Measurements from ENCODE around the gene TRAPPC4.
"Not testable (repeated sequence)": the region's sequence is repeated elsewhere in the genome, so short reads cannot be mapped to it uniquely, and the experiment has no call there.

Gene TRAPPC4

GRCh38 chr11:119018074-119018938 is at the start of gene TRAPPC4, which contains the start of gene RPS25:
TSS of gene TRAPPC4 (plus strand) at chr11:119018766. CDS start at chr11:119018796, 30 bp downstream.
TSS of gene RPS25 (minus strand) at chr11:119018343. CDS start at chr11:119018284, 59 bp downstream.
- DNase-seq (ENCODE audit: low read depth), result peak; percentile 98
- H3K4me3 ChIP-seq (ENCODE audit: low read length), result peak within 1 kb of the TSS; percentile 97
- TF ChIP-seq CTCF (IDR thresholded peaks at IDR 0.05; ENCODE audit: insufficient read depth, low read depth, low read length, missing control alignments), result no peak

- DNase-seq (ENCODE audit: low read depth); H3K4me3 ChIP-seq (ENCODE audit: low read length): not testable (repeated sequence)
These were observed 49.1 kb upstream of the TRAPPC4 start for GRCh38 chr11:118969508-118969907.

- no peak for TF ChIP-seq CTCF (IDR thresholded peaks at IDR 0.05; ENCODE audit: insufficient read depth, low read depth, low read length, missing control alignments)
- DNase-seq (ENCODE audit: low read depth), result no peak
- no peak within 1 kb of the TSS for H3K4me3 ChIP-seq (ENCODE audit: low read length)
These were observed 46.9 kb upstream of the TRAPPC4 start, which contains the start of gene FOXR1 for GRCh38 chr11:118971646-118972045. TSS of gene FOXR1 (plus strand) at chr11:118971761. CDS start at chr11:118971932, 171 bp downstream.

- no peak for TF ChIP-seq CTCF (IDR thresholded peaks at IDR 0.05; ENCODE audit: insufficient read depth, low read depth, low read length, missing control alignments)
- no peak overlapping the region for H3K4me3 ChIP-seq (ENCODE audit: low read length)
- DNase-seq (ENCODE audit: low read depth), result no peak
These were observed 44.6 kb upstream of the TRAPPC4 start for GRCh38 chr11:118973985-118974384.

GRCh38 chr11:118975771-118976709 is 42.5 kb upstream of the TRAPPC4 start:
- no peak for DNase-seq (ENCODE audit: low read depth)
- no peak for TF ChIP-seq CTCF (IDR thresholded peaks at IDR 0.05; ENCODE audit: insufficient read depth, low read depth, low read length, missing control alignments)
- no peak overlapping the region for H3K4me3 ChIP-seq (ENCODE audit: low read length)

- no peak overlapping the region for H3K4me3 ChIP-seq (ENCODE audit: low read length)
- no peak for DNase-seq (ENCODE audit: low read depth)
- no peak for TF ChIP-seq CTCF (IDR thresholded peaks at IDR 0.05; ENCODE audit: insufficient read depth, low read depth, low read length, missing control alignments)
These were observed 39.1 kb upstream of the TRAPPC4 start for GRCh38 chr11:118979434-118979833.
